GM21723 (cell line): ENCODE measurements around the gene SUSD3.

Source experiments
- ATAC-seq: cut with Tn5 transposase; IDR thresholded peaks from one replicate; pipeline ENCODE4 v1.9.1; 2021; ENCODE audit warnings: mild to moderate bottlenecking, moderate library complexity; ENCODE audit not compliant: unreplicated experiment

Gene SUSD3

DNA sequence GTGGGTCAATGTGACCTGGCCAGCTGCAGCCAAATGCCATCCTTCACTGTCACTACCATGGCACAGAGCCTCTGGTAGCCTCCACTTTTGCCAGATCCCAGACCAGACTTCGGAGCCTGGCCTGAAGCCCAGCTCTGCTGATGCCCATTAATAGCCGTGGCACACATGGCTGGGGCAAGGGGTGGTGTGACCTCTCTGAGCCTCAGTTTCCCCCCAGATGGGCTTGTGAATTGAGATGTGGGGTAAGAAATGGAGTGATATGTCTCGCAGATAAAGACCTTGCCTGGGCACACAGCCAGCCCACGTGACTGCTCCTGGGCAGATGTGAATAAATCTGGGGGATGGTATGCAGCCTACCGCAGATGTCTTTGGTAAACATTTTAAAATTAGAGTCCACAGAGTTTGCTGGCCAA lies 13.9 kb downstream of the SUSD3 start:
- ATAC-seq = no peak

DNA sequence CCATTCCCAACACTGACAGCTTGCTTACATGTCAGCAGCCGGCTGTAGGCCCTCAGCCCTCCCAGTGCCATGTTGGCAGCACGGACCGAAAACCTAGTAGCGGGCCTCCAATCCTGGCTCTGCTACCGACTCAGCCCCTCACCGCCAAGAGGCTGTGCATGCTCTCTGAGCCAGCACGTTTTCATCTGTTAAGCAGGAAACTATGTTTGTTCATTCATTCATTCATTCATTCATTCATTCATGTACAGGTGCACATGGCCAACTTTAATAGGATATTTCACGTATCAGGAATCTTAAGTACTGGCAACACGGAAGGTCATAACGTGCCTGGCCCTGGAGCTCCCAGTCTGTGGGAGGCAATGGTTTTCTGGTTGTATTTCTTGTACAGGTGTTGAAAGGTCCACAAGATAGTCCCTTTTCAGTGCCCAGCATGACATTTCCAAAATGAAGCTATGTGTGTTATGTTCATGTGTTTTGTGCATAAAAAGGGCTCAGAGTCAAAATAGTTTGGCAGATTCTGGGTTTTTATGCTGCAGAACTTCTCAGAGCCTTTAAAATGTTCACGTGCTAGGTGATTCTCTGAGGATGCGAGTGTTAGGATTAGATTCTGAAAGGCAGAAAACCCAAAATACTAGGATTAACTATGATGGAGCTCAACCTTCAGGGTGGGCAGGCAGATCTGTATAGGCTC lies 17.7 kb downstream of the SUSD3 start:
- no peak for ATAC-seq

DNA sequence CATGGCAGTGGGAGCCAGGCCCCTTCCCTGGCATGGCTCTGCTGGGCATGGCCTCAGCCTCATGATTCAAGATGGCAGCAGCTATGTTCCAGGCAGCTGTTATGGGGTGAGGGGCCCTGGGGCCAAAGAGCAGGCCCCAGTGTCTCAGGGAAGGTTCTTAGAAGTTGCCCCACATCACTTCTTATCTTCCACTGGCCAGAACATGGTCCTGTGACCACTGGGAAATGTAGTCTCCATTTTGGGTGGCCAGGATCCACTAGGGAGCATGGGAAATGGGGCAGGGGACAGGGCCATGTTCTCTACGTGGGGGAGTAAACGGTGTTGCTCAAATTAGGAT lies 18.3 kb downstream of the SUSD3 start:
- ATAC-seq = no peak

DNA sequence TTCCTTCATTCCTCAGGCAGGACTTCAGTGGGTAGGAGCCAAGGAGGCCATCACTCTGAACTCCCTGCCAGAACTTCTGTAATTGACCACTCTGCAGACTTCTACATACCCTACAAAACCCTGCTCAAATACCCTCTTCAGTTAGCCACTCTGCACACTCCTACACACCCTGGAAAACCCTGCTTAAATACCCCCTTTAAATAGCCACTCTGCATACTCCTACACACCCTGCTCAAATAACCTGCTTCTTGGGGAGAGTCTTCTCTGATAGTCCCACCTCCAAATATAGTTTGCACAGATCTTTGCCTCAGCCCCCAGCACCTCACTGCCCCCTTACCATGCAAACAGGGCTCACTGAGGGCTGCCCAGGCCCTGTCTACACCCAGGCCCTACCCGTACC lies 18.9 kb downstream of the SUSD3 start:
- no peak for ATAC-seq

DNA sequence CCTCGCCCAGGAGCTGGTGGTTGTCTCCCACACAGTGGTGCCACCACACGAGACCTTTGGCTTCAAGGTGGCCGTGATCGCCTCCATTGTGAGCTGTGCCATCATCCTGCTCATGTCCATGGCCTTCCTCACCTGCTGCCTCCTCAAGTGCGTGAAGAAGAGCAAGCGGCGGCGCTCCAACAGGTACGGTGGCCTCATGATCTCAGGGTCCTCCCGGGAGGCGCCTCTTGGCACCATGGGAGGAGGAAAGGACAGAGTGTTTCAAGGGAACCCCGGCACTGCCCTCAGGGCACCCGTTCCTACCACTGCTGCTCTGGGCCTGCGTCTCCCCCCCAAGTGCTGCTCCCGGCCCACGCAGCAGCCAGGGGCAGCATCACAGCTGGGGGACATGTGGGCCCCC lies 19.3 kb downstream of the SUSD3 start:
- no peak for ATAC-seq

DNA sequence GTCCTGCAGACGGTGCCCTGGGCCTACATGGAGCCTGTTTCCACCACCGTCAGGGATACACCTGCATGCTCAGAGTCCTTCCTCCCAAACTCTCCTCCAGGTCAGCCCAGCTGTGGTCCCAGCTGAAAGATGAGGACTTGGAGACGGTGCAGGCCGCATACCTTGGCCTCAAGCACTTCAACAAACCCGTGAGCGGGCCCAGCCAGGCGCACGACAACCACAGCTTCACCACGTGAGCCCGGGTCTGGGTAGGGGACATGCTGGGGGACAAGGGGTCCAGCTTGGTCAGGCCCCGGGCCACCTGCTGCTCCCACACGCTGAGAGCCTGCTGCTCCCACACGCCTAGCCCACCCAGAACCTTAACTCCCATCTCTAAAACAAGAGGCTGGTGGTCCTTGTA lies 20.9 kb downstream of the SUSD3 start:
- no peak for ATAC-seq

DNA sequence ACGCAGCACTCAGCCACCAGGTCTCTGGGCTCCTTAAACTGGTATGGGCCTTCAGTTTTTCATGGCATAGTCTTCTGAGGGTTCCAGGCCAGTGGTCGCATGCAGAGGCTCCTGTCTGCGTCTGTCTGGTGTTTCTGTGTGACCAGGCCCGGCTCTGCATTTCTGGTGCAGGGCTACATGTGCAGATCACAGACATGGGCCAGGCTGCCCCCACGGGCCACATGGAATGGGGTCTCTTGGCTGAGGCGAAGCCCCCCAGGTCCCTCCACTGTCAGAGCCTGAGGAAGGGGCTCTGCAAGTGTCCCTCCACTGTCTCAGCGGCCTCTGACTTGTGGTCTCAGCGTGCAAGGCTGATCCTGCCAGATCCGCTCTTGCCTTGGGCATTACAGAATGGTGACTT lies 21.9 kb downstream of the SUSD3 start:
- no peak for ATAC-seq

DNA sequence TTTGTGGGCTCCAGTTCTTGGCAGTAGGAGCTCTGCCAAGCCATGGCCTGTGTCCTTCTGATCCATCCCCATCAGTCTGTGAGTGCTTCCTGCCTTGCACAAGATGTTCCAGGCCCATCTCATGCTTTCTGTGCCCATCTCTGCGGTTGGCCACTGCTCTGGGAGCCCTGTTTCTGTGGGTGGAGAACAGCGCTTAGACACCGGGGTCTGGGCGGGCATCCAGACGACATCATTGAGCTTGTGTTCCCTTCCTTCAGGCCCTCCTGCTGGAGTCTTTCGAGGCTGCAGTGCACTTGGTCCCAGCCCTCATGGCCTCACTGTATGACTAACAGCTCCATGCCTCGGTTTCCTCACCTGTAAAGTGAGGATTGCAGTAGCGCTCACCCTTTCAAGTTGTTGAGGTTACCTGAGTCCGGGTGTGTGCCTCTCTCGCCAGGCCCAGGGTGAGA lies 22.6 kb downstream of the SUSD3 start:
- ATAC-seq = no peak

DNA sequence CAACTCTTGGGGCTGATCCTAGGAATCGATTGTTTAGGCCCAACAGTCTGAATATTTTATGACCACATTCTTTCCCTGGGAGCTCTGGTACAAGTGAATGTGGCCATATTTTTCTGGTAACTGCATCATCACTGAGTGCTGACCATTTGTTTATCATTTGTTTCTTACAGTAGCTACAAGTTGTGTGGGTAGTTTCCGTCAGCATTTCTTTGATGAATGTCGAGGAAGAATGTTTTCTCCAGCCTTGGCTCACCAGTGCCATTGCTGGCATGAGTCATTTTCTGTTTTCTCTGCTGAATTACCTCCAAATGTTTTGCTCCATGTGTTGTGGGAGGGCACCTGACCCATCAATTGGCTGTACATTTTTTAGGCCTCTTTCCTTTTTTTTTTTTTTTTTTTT lies 23.4 kb downstream of the SUSD3 start:
- no peak for ATAC-seq

DNA sequence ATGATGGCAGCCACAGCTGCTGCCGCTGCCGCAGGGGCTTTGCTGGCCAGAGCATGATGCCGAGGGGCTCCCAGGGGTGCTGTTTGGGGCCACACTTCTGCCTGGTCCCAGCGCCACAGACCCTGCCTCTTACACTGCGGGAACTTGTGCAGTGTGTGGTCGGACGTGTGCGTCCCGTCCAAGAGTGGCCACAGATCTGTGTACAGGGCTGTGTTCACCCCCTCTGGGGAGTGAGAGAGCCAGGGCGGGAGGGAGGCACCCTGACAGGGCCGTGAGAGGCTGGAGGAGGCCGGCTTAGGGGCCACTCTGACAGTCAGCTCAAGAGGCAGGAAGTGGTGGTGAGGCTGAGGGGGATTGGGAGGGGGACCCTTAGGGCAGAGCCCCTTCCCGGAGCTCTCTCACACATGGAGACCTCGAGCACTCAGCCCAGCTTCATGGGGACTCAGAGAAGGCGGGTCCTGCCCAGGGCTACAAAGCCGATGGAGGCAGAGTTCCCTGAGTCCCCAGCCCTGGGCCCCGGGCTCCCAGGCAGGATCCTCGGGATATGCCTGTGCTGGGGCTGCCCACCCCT lies 24.4 kb downstream of the SUSD3 start:
- ATAC-seq = no peak

DNA sequence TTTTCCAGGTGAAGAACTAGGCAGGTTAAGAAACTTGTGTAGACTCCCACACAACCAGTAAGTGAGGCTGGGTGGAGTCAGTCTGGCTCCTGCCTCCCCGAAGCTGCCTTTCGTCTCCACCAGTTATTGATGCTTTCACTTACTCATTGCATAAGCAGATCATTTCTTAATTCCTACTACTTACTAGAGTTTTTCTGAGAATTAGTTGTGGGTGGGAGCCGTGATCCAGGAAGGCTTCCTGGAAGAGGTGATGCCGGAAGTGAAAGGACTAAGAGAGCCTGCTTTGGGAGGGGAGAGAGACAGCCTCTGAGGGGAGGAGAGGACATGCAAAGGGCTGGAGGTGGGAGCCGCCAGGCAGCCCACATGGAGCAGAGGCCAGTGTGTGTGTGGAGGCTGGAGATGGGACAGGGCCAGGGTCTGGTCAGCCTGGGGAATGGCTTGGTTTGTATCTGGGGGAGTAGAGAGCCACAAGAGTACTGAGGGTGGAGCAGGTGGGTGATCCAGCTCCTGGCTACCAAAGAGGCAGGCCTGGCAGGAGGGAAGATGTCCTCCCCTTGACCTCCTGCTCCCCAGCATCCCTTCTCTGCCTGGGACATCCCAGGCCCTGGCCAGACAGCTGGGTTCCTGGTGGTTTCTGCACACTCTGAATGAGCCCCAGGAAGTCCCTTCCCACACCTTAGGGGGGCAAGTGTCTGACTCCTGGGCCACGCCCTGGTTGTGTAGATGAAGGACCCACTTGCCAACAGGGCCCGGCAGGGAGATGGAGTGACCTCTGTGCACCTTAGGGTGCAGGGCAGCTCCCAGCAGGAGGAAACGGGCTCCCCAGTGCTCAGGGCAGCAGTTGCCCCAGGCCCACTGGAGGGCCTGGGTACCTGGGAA lies 25.3 kb downstream of the SUSD3 start:
- no peak for ATAC-seq

DNA sequence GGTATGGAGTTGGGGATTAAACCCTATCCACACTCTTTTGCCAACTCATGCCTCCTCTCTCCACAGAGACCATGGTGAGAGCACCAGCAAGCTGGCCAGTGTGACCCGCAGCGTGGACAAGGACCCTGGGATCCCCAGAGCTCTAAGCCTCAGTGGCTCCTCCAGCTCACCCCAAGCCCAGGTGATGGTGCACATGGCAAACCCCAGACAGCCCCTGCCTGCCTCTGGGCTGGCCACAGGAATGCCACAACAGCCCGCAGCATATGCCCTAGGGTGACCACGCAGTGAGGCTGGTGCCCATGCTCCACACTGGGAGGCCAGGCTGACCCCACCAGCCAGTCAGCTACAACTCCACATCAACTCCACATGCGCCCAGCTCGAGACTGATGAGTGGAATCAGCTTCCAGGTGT lies 26.0 kb downstream of the SUSD3 start:
- no peak for ATAC-seq

DNA sequence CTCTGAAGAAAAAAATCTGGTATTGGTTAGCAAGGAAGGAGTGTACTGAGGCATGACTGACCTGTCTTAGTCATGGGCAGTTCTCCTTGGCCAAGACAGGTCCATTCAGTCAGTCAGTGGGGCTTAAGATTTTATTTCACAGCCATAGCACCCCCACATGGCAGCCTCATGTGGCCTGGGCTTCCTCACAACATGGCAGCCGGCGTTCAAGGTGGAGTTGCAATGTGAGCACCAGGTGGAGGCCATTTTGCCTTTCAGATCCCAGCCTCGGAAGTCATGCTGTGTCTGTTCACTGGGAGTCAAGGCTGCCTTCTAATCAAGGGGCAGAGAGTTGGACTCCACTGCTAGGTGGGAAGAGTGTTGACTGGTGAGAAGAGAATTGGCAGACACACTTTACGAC lies 27.2 kb downstream of the SUSD3 start:
- no peak for ATAC-seq

DNA sequence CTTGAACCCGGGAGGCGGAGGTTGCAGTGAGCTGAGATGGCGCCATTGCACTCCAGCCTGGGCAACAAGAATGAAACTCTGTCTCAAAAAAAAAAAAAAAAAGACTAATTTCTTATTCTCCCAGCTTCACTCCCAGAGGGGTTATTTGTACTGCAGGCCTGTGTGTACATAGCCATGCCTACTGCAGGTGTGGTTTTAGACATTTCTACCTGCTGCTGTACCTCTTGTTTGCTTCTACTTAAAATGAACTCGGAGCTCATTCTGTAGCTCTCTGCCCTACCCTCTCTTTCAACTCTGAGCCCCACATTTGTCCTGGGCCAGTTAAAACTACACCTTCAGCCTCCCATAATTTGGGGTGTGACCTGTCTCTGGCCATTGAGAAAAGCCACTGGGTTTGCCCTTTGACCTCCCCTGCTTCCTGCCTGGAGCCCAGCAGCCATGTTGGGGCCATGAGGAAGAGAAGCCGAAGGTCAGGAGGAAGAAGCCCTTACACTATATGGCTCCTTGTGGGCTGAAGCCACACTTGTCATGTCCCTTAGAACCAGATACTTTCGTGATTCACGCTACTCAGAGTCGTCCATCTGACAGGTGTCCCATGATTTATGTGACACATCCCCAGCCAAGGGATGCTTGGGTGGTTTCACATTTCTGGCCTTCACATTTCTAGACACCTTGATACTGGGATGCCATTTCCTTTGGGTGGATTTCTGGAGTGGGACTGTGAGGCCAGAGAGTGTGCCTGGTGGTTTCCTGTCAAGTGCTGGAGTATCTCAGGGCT lies 28.1 kb downstream of the SUSD3 start:
- no peak for ATAC-seq

DNA sequence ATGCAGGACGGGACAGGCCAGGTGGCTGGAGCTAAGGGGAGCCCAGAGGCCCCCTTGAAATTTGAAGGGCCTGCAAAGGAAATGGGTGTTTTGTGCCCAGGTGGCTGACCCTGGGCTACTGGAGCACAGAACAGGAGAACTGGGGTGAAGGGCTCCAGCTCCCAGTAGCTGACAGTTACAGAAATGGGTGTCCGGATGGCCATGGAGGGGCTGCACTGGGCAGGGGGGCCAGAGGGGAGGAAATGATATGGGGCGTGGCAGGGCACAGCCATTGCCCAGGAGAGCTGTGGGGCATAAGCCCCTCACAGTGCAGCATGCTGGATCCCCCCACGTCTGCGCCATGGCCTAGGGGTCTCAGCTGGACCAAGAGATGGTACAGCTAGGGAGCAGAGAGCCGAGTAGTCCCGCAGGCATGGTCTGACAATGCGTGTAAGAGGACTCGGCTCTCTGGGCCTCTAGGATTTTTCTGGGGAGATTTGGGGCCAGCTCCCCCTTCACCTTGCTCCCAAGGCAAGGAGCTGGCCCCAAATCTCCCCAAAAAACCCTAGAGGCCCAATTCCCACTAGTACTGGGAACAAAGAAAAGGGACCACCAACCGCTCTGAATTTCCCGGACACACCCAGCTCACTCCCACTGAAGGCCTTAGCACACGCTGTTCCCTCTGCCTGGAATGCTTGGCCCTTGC lies 29.6 kb downstream of the SUSD3 start:
- no peak for ATAC-seq

DNA sequence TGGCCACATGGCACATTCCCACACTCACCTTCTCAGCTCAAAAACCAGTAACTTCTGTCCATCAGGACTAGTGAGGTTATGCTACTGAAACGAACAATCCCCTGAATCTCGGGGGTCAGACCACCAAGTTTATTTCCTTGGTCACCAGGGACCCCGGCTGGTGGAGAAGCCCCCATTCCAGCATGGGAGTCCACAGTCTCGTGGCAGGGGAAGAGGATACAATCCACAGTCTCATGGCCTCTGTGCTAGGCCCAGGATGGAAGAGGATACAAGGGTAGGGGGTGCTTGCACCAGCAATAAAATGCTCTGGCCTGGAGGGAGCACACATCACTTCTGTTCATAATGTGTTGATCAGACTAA lies 30.1 kb downstream of the SUSD3 start:
- ATAC-seq = no peak

DNA sequence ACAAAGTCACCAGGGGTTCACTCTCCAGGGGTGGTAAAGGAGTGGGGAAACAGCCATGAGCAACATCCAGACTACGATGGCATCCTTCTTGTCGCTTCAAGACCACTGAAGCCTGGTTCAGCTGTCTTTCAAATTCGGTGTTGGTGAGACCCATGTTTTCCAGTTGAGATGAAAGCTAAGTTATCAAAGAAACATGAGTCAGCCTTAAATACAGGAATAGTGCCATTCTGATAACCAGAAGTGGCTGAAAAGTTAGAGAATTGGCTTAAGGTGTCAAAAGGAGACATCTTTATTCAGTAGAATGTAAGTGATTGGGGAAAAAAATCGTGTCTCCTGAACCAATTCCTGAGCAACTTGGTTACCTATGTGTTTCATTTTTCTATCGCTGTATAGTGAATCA lies 30.5 kb downstream of the SUSD3 start:
- no peak for ATAC-seq

DNA sequence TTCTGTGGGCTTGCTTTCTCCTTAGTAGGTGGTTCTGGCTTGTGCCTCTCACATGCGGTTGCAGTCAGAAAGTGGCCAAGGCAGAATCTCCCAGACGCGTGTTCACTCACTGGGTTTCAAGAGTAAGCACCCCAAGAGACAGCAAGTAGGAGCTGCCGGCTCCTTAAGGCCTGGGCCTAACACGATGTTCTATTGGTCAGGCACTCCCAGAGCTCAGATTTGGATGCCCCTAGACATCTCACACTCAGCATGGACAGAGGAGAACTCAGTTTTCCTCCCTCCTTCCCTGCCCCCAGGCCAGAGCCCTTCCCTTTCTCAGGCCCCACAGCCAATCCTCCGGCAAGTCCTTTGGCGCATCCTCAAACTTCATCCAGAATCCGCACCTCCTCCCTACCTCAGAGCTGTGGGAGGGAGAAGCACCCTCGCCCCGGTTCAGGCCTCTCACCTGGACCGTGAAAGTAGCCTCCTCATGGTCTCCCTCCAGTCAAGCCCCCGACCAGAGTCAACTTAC lies 31.0 kb downstream of the SUSD3 start:
- no peak for ATAC-seq

DNA sequence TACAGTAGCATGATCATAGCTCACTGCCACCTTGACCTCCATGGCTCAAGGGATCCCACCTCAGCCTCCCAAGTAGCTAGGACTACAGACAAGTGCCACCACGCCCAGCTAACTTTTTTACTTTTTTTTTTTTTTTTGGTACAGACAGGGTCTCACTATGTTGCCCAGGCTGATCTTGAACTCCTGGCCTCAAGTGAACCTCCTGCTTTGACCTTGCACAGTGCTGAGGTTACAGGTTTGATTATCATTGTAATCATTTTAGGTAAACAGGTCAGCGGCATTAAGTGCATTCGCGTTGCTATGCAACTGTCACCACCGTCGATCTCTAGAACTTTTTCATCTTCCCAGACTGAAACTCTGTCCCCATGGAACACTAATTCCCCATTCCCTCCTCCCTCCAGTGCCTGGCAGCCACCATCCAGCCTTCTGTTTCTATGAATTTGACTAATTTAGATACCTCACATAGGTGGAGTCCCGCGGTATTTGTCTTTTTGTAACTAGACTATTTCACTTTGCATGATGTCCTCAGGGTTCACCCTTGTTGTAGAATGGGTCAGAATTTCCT lies 31.7 kb downstream of the SUSD3 start:
- no peak for ATAC-seq

DNA sequence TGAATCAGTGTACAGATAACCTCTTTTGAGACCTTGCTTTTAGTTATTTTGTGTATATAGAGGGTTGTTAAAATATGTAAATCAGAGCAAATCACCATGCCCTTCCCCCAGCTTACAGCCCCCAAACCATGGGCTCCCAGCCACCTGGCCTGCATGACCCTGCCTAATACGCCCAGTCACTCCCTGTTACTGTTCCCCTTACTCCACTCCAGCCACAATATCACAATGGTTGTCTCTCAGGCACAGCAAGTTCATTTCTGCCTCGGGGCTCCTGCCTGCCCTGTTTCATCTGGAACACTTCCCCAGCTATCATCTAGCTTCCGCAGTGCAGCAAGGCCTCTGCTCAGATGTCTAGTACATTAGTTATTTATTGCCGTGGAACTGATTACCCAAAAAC lies 32.6 kb downstream of the SUSD3 start:
- no peak for ATAC-seq
